ENCODE data around the gene FMNL2.

DNA sequence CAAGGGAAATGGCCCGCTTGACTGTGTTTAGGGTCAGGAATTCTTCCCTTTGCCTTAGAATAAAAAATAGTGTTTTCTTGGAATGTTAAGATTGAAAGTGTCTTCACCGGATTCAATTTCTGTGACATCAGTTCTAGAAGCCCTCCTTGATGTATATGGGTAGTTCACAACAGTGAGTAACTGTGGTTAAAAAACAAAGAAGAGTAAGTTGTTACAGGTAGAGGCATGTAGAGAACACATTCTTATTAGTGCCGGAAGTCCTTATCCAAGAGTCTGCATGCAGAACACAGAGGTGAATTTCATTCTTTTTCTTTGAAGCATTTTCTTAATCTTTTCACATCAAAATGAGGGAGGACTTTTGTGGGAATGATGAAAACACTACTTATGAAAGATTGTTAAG, 105.5 kb downstream of the FMNL2 start:
- no peak for TF ChIP-seq EZH2 (optimal IDR thresholded peaks at IDR 0.05; ENCODE audit: low read depth, low read length)
- TF ChIP-seq, protein P1, sequence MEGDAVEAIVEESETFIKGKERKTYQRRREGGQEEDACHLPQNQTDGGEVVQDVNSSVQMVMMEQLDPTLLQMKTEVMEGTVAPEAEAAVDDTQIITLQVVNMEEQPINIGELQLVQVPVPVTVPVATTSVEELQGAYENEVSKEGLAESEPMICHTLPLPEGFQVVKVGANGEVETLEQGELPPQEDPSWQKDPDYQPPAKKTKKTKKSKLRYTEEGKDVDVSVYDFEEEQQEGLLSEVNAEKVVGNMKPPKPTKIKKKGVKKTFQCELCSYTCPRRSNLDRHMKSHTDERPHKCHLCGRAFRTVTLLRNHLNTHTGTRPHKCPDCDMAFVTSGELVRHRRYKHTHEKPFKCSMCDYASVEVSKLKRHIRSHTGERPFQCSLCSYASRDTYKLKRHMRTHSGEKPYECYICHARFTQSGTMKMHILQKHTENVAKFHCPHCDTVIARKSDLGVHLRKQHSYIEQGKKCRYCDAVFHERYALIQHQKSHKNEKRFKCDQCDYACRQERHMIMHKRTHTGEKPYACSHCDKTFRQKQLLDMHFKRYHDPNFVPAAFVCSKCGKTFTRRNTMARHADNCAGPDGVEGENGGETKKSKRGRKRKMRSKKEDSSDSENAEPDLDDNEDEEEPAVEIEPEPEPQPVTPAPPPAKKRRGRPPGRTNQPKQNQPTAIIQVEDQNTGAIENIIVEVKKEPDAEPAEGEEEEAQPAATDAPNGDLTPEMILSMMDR (IDR thresholded peaks at IDR 0.05; ENCODE audit: low read length): no peak
- no peak for TF ChIP-seq EZH2phosphoT487 (IDR thresholded peaks at IDR 0.05; ENCODE audit: low read length)

All from MM.1S (cell line).